ENCODE results near the gene THOC1.

DNA sequence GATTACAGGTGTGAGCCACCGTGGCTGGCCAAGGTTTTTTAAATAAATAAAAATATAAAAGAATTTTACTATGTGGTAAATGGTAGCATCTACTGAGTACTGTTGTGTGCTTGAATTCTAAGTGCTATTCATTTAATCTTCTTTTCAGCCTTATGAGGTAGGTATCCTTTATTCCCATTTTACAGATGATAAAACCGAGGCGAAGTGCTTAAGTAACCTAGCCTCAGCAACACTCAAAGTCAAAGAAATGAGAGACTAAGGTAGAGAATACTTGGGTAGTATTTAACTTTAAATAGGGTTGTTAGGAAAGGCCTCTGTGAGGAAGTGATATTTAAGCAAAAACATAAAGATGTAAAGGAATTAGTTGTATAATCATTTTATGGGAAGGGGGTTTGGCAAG lies 5.7 kb upstream of the THOC1 start:
- TF ChIP-seq, protein P1, sequence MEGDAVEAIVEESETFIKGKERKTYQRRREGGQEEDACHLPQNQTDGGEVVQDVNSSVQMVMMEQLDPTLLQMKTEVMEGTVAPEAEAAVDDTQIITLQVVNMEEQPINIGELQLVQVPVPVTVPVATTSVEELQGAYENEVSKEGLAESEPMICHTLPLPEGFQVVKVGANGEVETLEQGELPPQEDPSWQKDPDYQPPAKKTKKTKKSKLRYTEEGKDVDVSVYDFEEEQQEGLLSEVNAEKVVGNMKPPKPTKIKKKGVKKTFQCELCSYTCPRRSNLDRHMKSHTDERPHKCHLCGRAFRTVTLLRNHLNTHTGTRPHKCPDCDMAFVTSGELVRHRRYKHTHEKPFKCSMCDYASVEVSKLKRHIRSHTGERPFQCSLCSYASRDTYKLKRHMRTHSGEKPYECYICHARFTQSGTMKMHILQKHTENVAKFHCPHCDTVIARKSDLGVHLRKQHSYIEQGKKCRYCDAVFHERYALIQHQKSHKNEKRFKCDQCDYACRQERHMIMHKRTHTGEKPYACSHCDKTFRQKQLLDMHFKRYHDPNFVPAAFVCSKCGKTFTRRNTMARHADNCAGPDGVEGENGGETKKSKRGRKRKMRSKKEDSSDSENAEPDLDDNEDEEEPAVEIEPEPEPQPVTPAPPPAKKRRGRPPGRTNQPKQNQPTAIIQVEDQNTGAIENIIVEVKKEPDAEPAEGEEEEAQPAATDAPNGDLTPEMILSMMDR (IDR thresholded peaks at IDR 0.05; ENCODE audit: extremely low read depth in 1 of 2, insufficient read depth in 1 of 2, low read depth in 1 of 2, low read length in 2 of 2) = no peak
- TF ChIP-seq POLR2A (IDR thresholded peaks at IDR 0.05; ENCODE audit: low read depth, low read length) (no peak), MAX (IDR thresholded peaks at IDR 0.05; ENCODE audit: insufficient read depth, insufficient read length) (no peak), MYC (IDR thresholded peaks at IDR 0.05; ENCODE audit: low read depth, low read length) (no peak), POLR2AphosphoS5 (IDR thresholded peaks at IDR 0.05; ENCODE audit: insufficient read depth, low read depth, low read length) (no peak), JUN (IDR thresholded peaks at IDR 0.05; ENCODE audit: borderline replicate concordance, insufficient read depth, insufficient read length, low read depth) (no peak)
